Right lobe of liver (tissue), 6 donors: ENCODE data around the gene LAD1. TPM values are rescaled to one million over a fixed set of nuclear protein-coding genes. Genes with fewer than 3 reads are reported as not detected.

Source experiments
- ATAC-seq, 4 donors: fragments of 200-7000 bp; cut with Tn5 transposase; one replicate each; pipeline ENCODE4 v1.9.1; 2020; ENCODE audit warnings: mild to moderate bottlenecking in 4 of 4, moderate library complexity in 4 of 4
- DNase-seq, 3 donors: peaks; one replicate each; pipeline ENCODE4 v3.0.0-alpha.2; 2020
- H3K27ac ChIP-seq, 3 donors: fragments of 200-600 bp; one replicate each; pipeline ENCODE4 v1.8.0; 2022
- H3K27me3 ChIP-seq, 2 donors: fragments of 200-600 bp; one replicate each; pipeline ENCODE4 v1.8.0; 2022
- H3K36me3 ChIP-seq, 4 donors: fragments of 200-600 bp; sonication (generic) in 1 of 4; one replicate each; pipeline versions ENCODE4 v1.5.1 to v1.8.0; 2017 to 2022; ENCODE audit warnings: control low read depth in 1 of 4
- H3K4me1 ChIP-seq, 4 donors: fragments of 200-600 bp; sonication (generic) in 1 of 4; one replicate each; pipeline versions ENCODE4 v1.5.1 to v1.8.0; 2017 to 2022; ENCODE audit warnings: control low read depth in 1 of 4
- H3K4me3 ChIP-seq, 3 donors: fragments of 200-600 bp; one replicate each; pipeline ENCODE4 v1.8.0; 2022
- H3K9me3 ChIP-seq, 4 donors: fragments of 200-600 bp; sonication (generic) in 1 of 4; one replicate each; pipeline versions ENCODE4 v1.5.1 to v1.8.0; 2017 to 2022; ENCODE audit warnings: control low read depth in 1 of 4
- POLR2A ChIP-seq: fragments of 450-650 bp; IDR thresholded peaks from one replicate; pipeline ENCODE4 v1.6.1; 2017; ENCODE audit warnings: antibody characterized with exemption, mild to moderate bottlenecking
- WGBS: methylation state at CpG from one replicate; pipeline ENCODE4 v1.1.6; 2018; ENCODE audit warnings: low coverage, low lambda C conversion rate; ENCODE audit not compliant: insufficient coverage; ENCODE audit errors: missing lambda C conversion rate; 5-methylcytosine and 5-hydroxymethylcytosine counted together
- intact Hi-C, 2 donors: fragments of 100-400 bp; cut with DNase I; formaldehyde crosslinking; loops; one replicate each; pipeline versions ENCODE4 v1.11.2 to v1.14.1; 2022
- total RNA-seq, 6 experiments: library from RNA; depleted of rRNA in 2 of 6; stranded (reverse); fragments of >200 nt in 2 of 6; fragmentation: NEBNext Ultra II Directional in 3 of 6; extraction: Animal tissue kit (Norgen Biotek cat#: 25700) in 3 of 6; gene quantifications; one replicate each; pipeline versions ENCODE4 v1.1.0 to v1.2.4, GENCODE V29; 2016 to 2023
- TF ChIP-seq, protein P1 (sequence below), 4 donors: fragments of 200-600 bp in 3 of 4; fragments of 450-650 bp in 1 of 4; IDR thresholded peaks; one replicate each; pipeline versions ENCODE4 v1.5.1 to v1.8.0; 2016 to 2022; ENCODE audit warnings: antibody characterized with exemption in 4 of 4, mild to moderate bottlenecking in 2 of 4
- donor health status: DM: no; HTN: yes; CAD: no.
- donor health status: DM: no; HTN: no; CAD: no.
- donor health status: DM: no; HTN: no; CAD: no.
- donor health status: DM: no; HTN: yes; CAD: no.
- donor health status: DM: no; HTN: yes; CAD: no.

LAD1 gene
- total RNA-seq, 6 experiments from 2014 or later = 12.2 to 26.7 (median 19.4) TPM

DNA sequence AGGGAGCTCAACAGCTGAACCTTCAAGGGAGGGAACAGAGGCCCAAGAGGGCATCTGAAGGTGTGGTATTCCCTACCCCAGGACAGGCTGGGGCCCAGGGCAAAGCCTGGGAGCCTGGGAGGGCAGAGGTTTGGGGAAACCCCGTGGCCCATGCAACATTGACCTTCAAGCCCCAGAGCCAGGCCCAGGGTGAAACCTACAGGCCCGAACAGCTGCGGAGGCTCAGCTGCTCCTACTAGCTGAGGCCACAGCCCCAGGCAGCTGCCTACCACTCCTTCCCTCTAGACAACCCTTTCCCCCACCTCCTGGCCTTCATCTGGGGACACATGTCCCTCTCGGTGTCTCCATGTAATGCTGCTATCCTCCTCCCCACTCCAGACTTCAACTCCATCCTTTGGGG is 3.2 kb downstream of the LAD1 start:
- Histone ChIP-seq H3K4me1 (peaks cover 0 to 37% (median 18%) of the 10 kb centered on the region in 4 donors), H3K27ac (peak overlapping the region in 2 of 3 donors; percentile 84 to 91), H3K27me3 (no peaks in the 10 kb centered on the region), H3K9me3 (no peaks in the 10 kb centered on the region), H3K4me3 (peak overlapping the region in 1 of 3 donors; percentile 71), H3K36me3 (no peaks in the 10 kb centered on the region)
- intact Hi-C loops = no loop called here
- ATAC-seq (peak; percentile 7 to 36 (median 26)), DNase-seq (peak; percentile 48 to 73 (median 69))
- 67% methylated on average over 1 of the region's 4 CpGs for WGBS
- no peak for TF ChIP-seq POLR2A
- TF ChIP-seq, protein P1, sequence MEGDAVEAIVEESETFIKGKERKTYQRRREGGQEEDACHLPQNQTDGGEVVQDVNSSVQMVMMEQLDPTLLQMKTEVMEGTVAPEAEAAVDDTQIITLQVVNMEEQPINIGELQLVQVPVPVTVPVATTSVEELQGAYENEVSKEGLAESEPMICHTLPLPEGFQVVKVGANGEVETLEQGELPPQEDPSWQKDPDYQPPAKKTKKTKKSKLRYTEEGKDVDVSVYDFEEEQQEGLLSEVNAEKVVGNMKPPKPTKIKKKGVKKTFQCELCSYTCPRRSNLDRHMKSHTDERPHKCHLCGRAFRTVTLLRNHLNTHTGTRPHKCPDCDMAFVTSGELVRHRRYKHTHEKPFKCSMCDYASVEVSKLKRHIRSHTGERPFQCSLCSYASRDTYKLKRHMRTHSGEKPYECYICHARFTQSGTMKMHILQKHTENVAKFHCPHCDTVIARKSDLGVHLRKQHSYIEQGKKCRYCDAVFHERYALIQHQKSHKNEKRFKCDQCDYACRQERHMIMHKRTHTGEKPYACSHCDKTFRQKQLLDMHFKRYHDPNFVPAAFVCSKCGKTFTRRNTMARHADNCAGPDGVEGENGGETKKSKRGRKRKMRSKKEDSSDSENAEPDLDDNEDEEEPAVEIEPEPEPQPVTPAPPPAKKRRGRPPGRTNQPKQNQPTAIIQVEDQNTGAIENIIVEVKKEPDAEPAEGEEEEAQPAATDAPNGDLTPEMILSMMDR (IDR thresholded peaks at IDR 0.05) = no peak

GRCh38 chr1:201394591-201394990 is 4.5 kb downstream of the LAD1 start:
- WGBS = 73% methylated on average over 2 of the region's 3 CpGs
- TF ChIP-seq, protein P1 (IDR thresholded peaks at IDR 0.05) = no peak
- TF ChIP-seq POLR2A = no peak
- H3K27me3 ChIP-seq = no peaks in the 10 kb centered on the region
- ATAC-seq = no peak
- no peak overlapping the region for H3K4me3 ChIP-seq
- peaks cover 0 to 32% (median 15%) of the 10 kb centered on the region in 4 donors for H3K4me1 ChIP-seq
- no peaks in the 10 kb centered on the region for H3K9me3 ChIP-seq
- no peak overlapping the region for H3K27ac ChIP-seq
- intact Hi-C loops = no loop called here
- DNase-seq = no peak
- no peaks in the 10 kb centered on the region for H3K36me3 ChIP-seq

- intact Hi-C loops = no loop called here
- H3K36me3 ChIP-seq = no peaks in the 10 kb centered on the region
- ATAC-seq = no peak
Observed at GRCh38 chr1:201393076-201393475, 6.0 kb downstream of the LAD1 start.

GRCh38 chr1:201391651-201392511 is 7.2 kb downstream of the LAD1 start:
- ATAC-seq = no peak
- 74% methylated on average over 8 of the region's 9 CpGs for WGBS
- H3K9me3 ChIP-seq = no peaks in the 10 kb centered on the region
- H3K27ac ChIP-seq = no peak overlapping the region
- TF ChIP-seq POLR2A = no peak
- H3K4me1 ChIP-seq = peaks cover 0 to 15% (median 7%) of the 10 kb centered on the region in 4 donors
- H3K27me3 ChIP-seq = no peaks in the 10 kb centered on the region
- intact Hi-C loops = no loop called here
- no peak for DNase-seq
- H3K4me3 ChIP-seq = no peak overlapping the region
- peaks cover 0 to 8% (median 2%) of the 10 kb centered on the region in 4 donors for H3K36me3 ChIP-seq

More at GRCh38 chr1:201393076-201393475, 6.0 kb downstream of the LAD1 start:
- TF ChIP-seq POLR2A = no peak
- TF ChIP-seq, protein P1 (IDR thresholded peaks at IDR 0.05) = no peak
- no peak overlapping the region for H3K27ac ChIP-seq
- no peaks in the 10 kb centered on the region for H3K27me3 ChIP-seq
- H3K4me3 ChIP-seq = no peak overlapping the region
- H3K9me3 ChIP-seq = no peaks in the 10 kb centered on the region
- WGBS = 71% methylated on average over 3 of the region's 3 CpGs
- DNase-seq = no peak
- peaks cover 0 to 24% (median 12%) of the 10 kb centered on the region in 4 donors for H3K4me1 ChIP-seq

DNA sequence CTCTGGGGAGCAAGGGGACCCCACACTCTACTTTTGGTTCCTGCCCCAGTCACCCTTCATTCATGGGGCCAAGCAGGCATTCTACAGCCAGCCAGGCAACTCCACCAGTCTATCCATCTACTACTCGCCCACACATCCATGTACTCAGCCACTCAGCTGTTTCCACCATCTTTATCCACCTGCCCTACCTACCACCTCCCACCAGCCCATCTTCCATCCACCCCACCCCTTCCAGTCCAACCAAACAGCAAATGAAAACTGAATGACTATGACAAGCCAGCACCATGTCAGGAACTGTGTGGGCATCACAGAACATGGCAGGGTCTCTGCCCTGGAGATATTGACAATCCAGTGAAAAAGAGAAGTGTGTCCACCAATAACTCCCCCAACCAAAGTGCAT is 7.9 kb downstream of the LAD1 start:
- DNase-seq (no peak), ATAC-seq (no peak)
- H3K36me3 ChIP-seq = peaks cover 0 to 15% (median 4%) of the 10 kb centered on the region in 4 donors
- H3K4me3 ChIP-seq = no peak overlapping the region
- no peaks in the 10 kb centered on the region for H3K27me3 ChIP-seq
- no peaks in the 10 kb centered on the region for H3K9me3 ChIP-seq
- intact Hi-C loops = no loop called here
- H3K4me1 ChIP-seq = peaks cover 0 to 10% (median 5%) of the 10 kb centered on the region in 4 donors
- 80% methylated on average over 1 of the region's 1 CpG for WGBS
- TF ChIP-seq POLR2A = no peak
- TF ChIP-seq, protein P1 (IDR thresholded peaks at IDR 0.05) = no peak
- no peak overlapping the region for H3K27ac ChIP-seq
